ENCODE measurements around the gene BPIFB6. TPM values are rescaled to one million over a fixed set of nuclear protein-coding genes. Genes with fewer than 3 reads are reported as not detected.

BPIFB6 gene
- polyA plus RNA-seq, 4 donors, result 0.09 TPM; not detected in 3

DNA sequence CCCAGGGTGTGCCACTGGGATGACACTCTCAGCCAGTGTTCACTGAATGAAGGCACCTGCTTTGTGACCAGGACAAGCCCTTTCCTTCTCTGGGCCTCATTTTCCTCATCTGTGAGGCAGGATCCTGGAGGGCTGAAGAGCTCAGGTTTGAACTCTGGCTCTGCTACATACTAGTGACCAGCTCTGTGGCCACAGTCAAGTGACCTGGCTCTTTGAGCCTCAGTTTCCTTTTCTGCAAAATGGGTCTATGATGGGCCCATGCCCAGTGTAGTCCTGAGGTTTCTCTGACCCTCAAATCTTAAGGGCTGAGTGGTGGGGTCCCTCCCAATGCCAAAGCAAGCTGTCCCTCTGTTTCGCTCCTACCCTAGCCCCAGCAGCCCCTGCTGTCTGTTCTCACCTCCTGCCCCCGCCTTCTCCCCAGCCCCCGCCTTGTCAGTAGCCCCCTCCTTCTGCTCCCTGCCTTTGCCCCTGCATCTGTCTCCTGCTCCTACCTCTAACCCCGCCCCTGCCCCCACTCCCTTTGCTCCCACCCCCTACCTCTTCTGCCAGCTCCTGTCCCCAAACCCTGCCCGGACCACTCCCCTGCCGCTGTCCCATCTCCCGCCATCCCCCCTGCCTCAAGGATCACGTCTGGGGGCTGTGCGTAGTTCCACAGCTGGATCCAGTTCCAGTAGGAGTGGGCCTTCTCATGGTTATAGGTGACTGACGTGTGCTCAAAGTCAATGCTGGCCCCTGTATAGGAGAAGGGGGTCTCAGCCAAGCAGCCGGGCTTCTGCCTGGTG, 44.2 kb upstream of the BPIFB6 start:
- no peak overlapping the region for H3K4me3 ChIP-seq (ENCODE audit: low read depth in 1 of 3, low read length in 3 of 3)
- no peak overlapping the region for H3K27ac ChIP-seq (ENCODE audit: low read depth in 1 of 3, low read length in 2 of 3)
- no peaks in the 10 kb centered on the region for H3K4me1 ChIP-seq (ENCODE audit: control insufficient read depth in 3 of 3, insufficient read depth in 2 of 3, low read depth in 1 of 3, low read length in 2 of 3)
- no peaks in the 10 kb centered on the region for H3K36me3 ChIP-seq (ENCODE audit: control insufficient read depth in 3 of 3, insufficient read depth in 2 of 3, low read depth in 1 of 3, low read length in 3 of 3)
- no peak for FAIRE-seq
- WGBS, 3 donors, result 77 to 88% (median 85%) methylated on average over 11 of the region's 11 CpGs
- DNase-seq, result no peak
- peaks cover 0 to 2% (median 0%) of the 10 kb centered on the region in 3 donors for H3K27me3 ChIP-seq (ENCODE audit: control insufficient read depth in 3 of 3, insufficient read depth in 3 of 3, low read length in 3 of 3)
- no peaks in the 10 kb centered on the region for H3K9me3 ChIP-seq (ENCODE audit: control insufficient read depth in 2 of 2, insufficient read depth in 1 of 2, low read depth in 1 of 2, low read length in 1 of 2)

- 75 to 78% (median 78%) methylated on average over 16 of the region's 16 CpGs for WGBS, 3 donors
- FAIRE-seq, result no peak
- H3K4me1 ChIP-seq (ENCODE audit: control insufficient read depth in 3 of 3, insufficient read depth in 2 of 3, low read depth in 1 of 3, low read length in 2 of 3), result no peaks in the 10 kb centered on the region
- H3K27ac ChIP-seq (ENCODE audit: low read depth in 1 of 3, low read length in 2 of 3), result no peak overlapping the region
- peaks cover 0 to 2% (median 0%) of the 10 kb centered on the region in 3 donors for H3K27me3 ChIP-seq (ENCODE audit: control insufficient read depth in 3 of 3, insufficient read depth in 3 of 3, low read length in 3 of 3)
- no peaks in the 10 kb centered on the region for H3K36me3 ChIP-seq (ENCODE audit: control insufficient read depth in 3 of 3, insufficient read depth in 2 of 3, low read depth in 1 of 3, low read length in 3 of 3)
- no peaks in the 10 kb centered on the region for H3K9me3 ChIP-seq (ENCODE audit: control insufficient read depth in 2 of 2, insufficient read depth in 1 of 2, low read depth in 1 of 2, low read length in 1 of 2)
- DNase-seq, result no peak
- H3K4me3 ChIP-seq (ENCODE audit: low read depth in 1 of 3, low read length in 3 of 3), result no peak overlapping the region
Observed at GRCh38 chr20:32988008-32988407, 43.4 kb upstream of the BPIFB6 start.

DNA sequence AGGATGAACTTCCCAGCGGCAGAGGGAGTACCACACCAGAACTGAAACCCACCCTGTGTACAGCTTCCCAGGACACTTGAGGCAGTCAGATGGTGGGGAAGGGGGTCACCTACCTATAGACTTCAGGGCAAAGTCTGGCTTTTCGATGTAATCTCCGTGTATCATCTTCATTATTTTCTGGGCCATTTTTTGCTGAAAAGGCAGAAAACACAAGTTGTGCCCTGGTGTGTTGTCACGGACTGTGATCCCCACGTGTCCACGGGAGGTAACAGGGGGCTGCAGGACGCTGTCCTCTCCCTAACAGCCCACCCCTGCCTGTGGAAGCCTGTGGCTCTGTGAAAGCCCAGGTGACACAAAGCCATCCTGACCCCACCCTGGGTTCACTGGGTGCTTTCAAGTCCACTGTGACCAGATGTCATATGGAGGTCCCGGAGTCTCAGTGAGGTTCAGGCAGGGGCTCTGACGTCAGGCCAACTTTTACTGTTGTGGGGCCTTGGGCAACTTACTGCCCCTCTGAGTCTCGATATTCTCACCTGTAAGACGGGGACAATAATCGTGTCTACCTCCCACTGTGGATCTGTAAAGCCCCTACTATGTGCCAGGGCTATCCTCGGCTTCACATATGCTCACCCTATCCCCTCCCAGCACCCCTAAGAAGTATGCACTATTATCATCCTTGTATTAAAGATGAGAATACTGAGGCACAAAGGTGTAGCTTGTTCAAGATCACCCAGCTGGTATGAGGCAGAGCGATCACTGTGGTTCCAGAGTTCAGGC, 41.8 kb upstream of the BPIFB6 start:
- Histone ChIP-seq H3K27me3 (ENCODE audit: control insufficient read depth in 3 of 3, insufficient read depth in 3 of 3, low read length in 3 of 3) (peaks cover 0 to 2% (median 0%) of the 10 kb centered on the region in 3 donors), H3K9me3 (ENCODE audit: control insufficient read depth in 2 of 2, insufficient read depth in 1 of 2, low read depth in 1 of 2, low read length in 1 of 2) (no peaks in the 10 kb centered on the region), H3K27ac (ENCODE audit: low read depth in 1 of 3, low read length in 2 of 3) (no peak overlapping the region), H3K4me3 (ENCODE audit: low read depth in 1 of 3, low read length in 3 of 3) (no peak overlapping the region), H3K36me3 (ENCODE audit: control insufficient read depth in 3 of 3, insufficient read depth in 2 of 3, low read depth in 1 of 3, low read length in 3 of 3) (no peaks in the 10 kb centered on the region), H3K4me1 (ENCODE audit: control insufficient read depth in 3 of 3, insufficient read depth in 2 of 3, low read depth in 1 of 3, low read length in 2 of 3) (no peaks in the 10 kb centered on the region)
- DNase-seq, result no peak
- FAIRE-seq, result no peak
- WGBS, 3 donors, result 82 to 88% (median 85%) methylated on average over 14 of the region's 14 CpGs

- no peaks in the 10 kb centered on the region for H3K36me3 ChIP-seq (ENCODE audit: control insufficient read depth in 3 of 3, insufficient read depth in 2 of 3, low read depth in 1 of 3, low read length in 3 of 3)
Observed at GRCh38 chr20:32990426-32990825, 41.0 kb upstream of the BPIFB6 start.

DNA sequence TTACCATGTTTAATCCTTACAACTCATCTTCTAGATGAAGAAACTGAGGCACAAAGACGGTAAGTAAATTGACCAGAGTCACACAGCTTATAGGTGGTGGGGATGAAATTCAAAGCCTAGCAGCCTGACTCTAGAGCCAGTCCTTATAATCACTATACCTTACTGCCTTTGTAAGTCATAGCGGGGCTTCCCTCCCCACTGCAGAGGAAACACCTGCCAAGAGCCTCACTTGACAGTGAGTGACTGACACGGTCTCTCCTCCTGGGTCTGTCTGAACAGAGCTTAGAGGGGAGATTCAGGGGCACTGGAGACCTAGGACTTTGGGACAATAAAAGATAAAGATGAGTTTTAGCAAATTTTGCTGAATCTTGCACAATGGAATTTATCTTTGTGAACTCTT, 40.1 kb upstream of the BPIFB6 start:
- peaks cover 0 to 2% of the 10 kb centered on the region in 2 donors for H3K9me3 ChIP-seq (ENCODE audit: control insufficient read depth in 2 of 2, insufficient read depth in 1 of 2, low read depth in 1 of 2, low read length in 1 of 2)
- H3K4me1 ChIP-seq (ENCODE audit: control insufficient read depth in 3 of 3, insufficient read depth in 2 of 3, low read depth in 1 of 3, low read length in 2 of 3), result no peaks in the 10 kb centered on the region
- DNase-seq (no peak), FAIRE-seq (no peak)
- H3K4me3 ChIP-seq (ENCODE audit: low read depth in 1 of 3, low read length in 3 of 3), result no peak overlapping the region
- 52 to 60% (median 59%) methylated on average over 3 of the region's 3 CpGs for WGBS, 3 donors
- H3K27me3 ChIP-seq (ENCODE audit: control insufficient read depth in 3 of 3, insufficient read depth in 3 of 3, low read length in 3 of 3), result peaks cover 0 to 2% (median 0%) of the 10 kb centered on the region in 3 donors
- H3K36me3 ChIP-seq (ENCODE audit: control insufficient read depth in 3 of 3, insufficient read depth in 2 of 3, low read depth in 1 of 3, low read length in 3 of 3), result no peaks in the 10 kb centered on the region
- no peak overlapping the region for H3K27ac ChIP-seq (ENCODE audit: low read depth in 1 of 3, low read length in 2 of 3)

More at GRCh38 chr20:32990426-32990825, 41.0 kb upstream of the BPIFB6 start:
- Histone ChIP-seq H3K27me3 (ENCODE audit: control insufficient read depth in 3 of 3, insufficient read depth in 3 of 3, low read length in 3 of 3) (peaks cover 0 to 2% (median 0%) of the 10 kb centered on the region in 3 donors), H3K9me3 (ENCODE audit: control insufficient read depth in 2 of 2, insufficient read depth in 1 of 2, low read depth in 1 of 2, low read length in 1 of 2) (peaks cover 0 to 1% of the 10 kb centered on the region in 2 donors), H3K4me1 (ENCODE audit: control insufficient read depth in 3 of 3, insufficient read depth in 2 of 3, low read depth in 1 of 3, low read length in 2 of 3) (no peaks in the 10 kb centered on the region), H3K27ac (ENCODE audit: low read depth in 1 of 3, low read length in 2 of 3) (no peak overlapping the region), H3K4me3 (ENCODE audit: low read depth in 1 of 3, low read length in 3 of 3) (no peak overlapping the region)
- FAIRE-seq (no peak), DNase-seq (no peak)
- 76 to 82% (median 80%) methylated on average over 3 of the region's 3 CpGs for WGBS, 3 donors

- DNase-seq (no peak), FAIRE-seq (no peak)
- peaks cover 0 to 2% (median 0%) of the 10 kb centered on the region in 3 donors for H3K27me3 ChIP-seq (ENCODE audit: control insufficient read depth in 3 of 3, insufficient read depth in 3 of 3, low read length in 3 of 3)
- no peaks in the 10 kb centered on the region for H3K4me1 ChIP-seq (ENCODE audit: control insufficient read depth in 3 of 3, insufficient read depth in 2 of 3, low read depth in 1 of 3, low read length in 2 of 3)
- H3K27ac ChIP-seq (ENCODE audit: low read depth in 1 of 3, low read length in 2 of 3), result no peak overlapping the region
- 72 to 83% (median 78%) methylated on average over 8 of the region's 8 CpGs for WGBS, 3 donors
- no peak overlapping the region for H3K4me3 ChIP-seq (ENCODE audit: low read depth in 1 of 3, low read length in 3 of 3)
- H3K9me3 ChIP-seq (ENCODE audit: control insufficient read depth in 2 of 2, insufficient read depth in 1 of 2, low read depth in 1 of 2, low read length in 1 of 2), result peaks cover 0 to 2% of the 10 kb centered on the region in 2 donors
- H3K36me3 ChIP-seq (ENCODE audit: control insufficient read depth in 3 of 3, insufficient read depth in 2 of 3, low read depth in 1 of 3, low read length in 3 of 3), result no peaks in the 10 kb centered on the region
Observed at GRCh38 chr20:32991792-32992641, 39.4 kb upstream of the BPIFB6 start.

- Histone ChIP-seq H3K4me3 (ENCODE audit: low read depth in 1 of 3, low read length in 3 of 3) (no peak overlapping the region), H3K27me3 (ENCODE audit: control insufficient read depth in 3 of 3, insufficient read depth in 3 of 3, low read length in 3 of 3) (peaks cover 0 to 2% (median 0%) of the 10 kb centered on the region in 3 donors), H3K36me3 (ENCODE audit: control insufficient read depth in 3 of 3, insufficient read depth in 2 of 3, low read depth in 1 of 3, low read length in 3 of 3) (no peaks in the 10 kb centered on the region), H3K4me1 (ENCODE audit: control insufficient read depth in 3 of 3, insufficient read depth in 2 of 3, low read depth in 1 of 3, low read length in 2 of 3) (no peaks in the 10 kb centered on the region), H3K27ac (ENCODE audit: low read depth in 1 of 3, low read length in 2 of 3) (no peak overlapping the region), H3K9me3 (ENCODE audit: control insufficient read depth in 2 of 2, insufficient read depth in 1 of 2, low read depth in 1 of 2, low read length in 1 of 2) (peaks cover 0 to 2% of the 10 kb centered on the region in 2 donors)
- FAIRE-seq (no peak), DNase-seq (no peak)
- 68 to 80% (median 79%) methylated on average over 8 of the region's 8 CpGs for WGBS, 3 donors
Observed at GRCh38 chr20:32993496-32994050, 37.9 kb upstream of the BPIFB6 start.

DNA sequence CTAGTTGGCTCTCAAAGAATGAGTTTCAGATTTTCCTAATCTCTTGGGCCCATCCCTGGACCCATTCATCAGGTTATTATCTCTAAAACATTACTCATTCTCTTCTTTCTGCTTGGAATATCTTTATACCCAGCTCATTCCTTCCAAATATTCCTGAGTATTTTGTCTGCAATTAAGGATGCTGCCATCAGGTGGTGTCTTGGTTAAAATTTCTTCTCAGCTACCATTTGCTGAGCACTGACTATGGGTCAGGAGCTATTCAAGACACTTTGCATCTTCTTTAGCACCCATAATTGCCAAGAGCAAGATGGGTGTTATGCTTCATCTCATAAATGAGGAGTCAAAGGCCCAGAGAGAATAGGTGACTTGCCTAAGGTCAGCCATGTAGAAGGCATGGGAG, 35.6 kb upstream of the BPIFB6 start:
- Histone ChIP-seq H3K4me3 (ENCODE audit: low read depth in 1 of 3, low read length in 3 of 3) (no peak overlapping the region), H3K27ac (ENCODE audit: low read depth in 1 of 3, low read length in 2 of 3) (no peak overlapping the region), H3K9me3 (ENCODE audit: control insufficient read depth in 2 of 2, insufficient read depth in 1 of 2, low read depth in 1 of 2, low read length in 1 of 2) (peaks cover 0 to 2% of the 10 kb centered on the region in 2 donors), H3K4me1 (ENCODE audit: control insufficient read depth in 3 of 3, insufficient read depth in 2 of 3, low read depth in 1 of 3, low read length in 2 of 3) (no peaks in the 10 kb centered on the region), H3K36me3 (ENCODE audit: control insufficient read depth in 3 of 3, insufficient read depth in 2 of 3, low read depth in 1 of 3, low read length in 3 of 3) (no peaks in the 10 kb centered on the region), H3K27me3 (ENCODE audit: control insufficient read depth in 3 of 3, insufficient read depth in 3 of 3, low read length in 3 of 3) (peaks cover 0 to 2% (median 0%) of the 10 kb centered on the region in 3 donors)
- DNase-seq (no peak), FAIRE-seq (no peak)

All from small intestine (tissue), 7 donors.